ENCODE measurements around the gene C22orf39.

The C22orf39 gene

GRCh38 chr22:19412923-19413322 is 34.6 kb downstream of the C22orf39 start:
- Histone ChIP-seq H3K9me2 (replicated peaks; ENCODE audit: insufficient read depth, low read length) (no peaks in the 10 kb centered on the region), H3K27ac (ENCODE audit: low read depth, low read length) (no peak overlapping the region), H4K20me1 (ENCODE audit: low read depth, low read length) (no peaks in the 10 kb centered on the region), H3K27me3 (ENCODE audit: low read length) (no peaks in the 10 kb centered on the region), H3K9ac (ENCODE audit: low read length) (no peak overlapping the region), H3K79me2 (ENCODE audit: insufficient read depth, low read length) (peaks cover 66% of the 10 kb centered on the region), H3K4me3 (ENCODE audit: insufficient read depth, low read length, poor library complexity, severe bottlenecking) (no peak overlapping the region), H2AFZ (ENCODE audit: low read depth, low read length, severe bottlenecking) (no peak overlapping the region), H3F3A (ENCODE audit: insufficient read depth) (no peaks in the 10 kb centered on the region), H3K36me3 (ENCODE audit: low read length) (no peaks in the 10 kb centered on the region), H3K9me3 (ENCODE audit: insufficient read depth, low read length) (no peaks in the 10 kb centered on the region), H3K4me2 (ENCODE audit: low read depth, low read length, poor library complexity, severe bottlenecking) (no peak overlapping the region)
- TF ChIP-seq EZH2phosphoT487 (conservative IDR thresholded peaks at IDR 0.05; ENCODE audit: low read length) (no peak), CTCF (IDR thresholded peaks at IDR 0.05; ENCODE audit: insufficient read depth, low read length, poor library complexity, severe bottlenecking) (no peak)

- H3K9ac ChIP-seq (ENCODE audit: low read length): no peak overlapping the region
- H3K27ac ChIP-seq (ENCODE audit: low read depth, low read length): no peak overlapping the region
- no peak overlapping the region for H3K4me3 ChIP-seq (ENCODE audit: insufficient read depth, low read length, poor library complexity, severe bottlenecking)
- H3K36me3 ChIP-seq (ENCODE audit: low read length): no peaks in the 10 kb centered on the region
- no peaks in the 10 kb centered on the region for H3K9me3 ChIP-seq (ENCODE audit: insufficient read depth, low read length)
- H2AFZ ChIP-seq (ENCODE audit: low read depth, low read length, severe bottlenecking): no peak overlapping the region
- no peaks in the 10 kb centered on the region for H3K27me3 ChIP-seq (ENCODE audit: low read length)
- no peaks in the 10 kb centered on the region for H3F3A ChIP-seq (ENCODE audit: insufficient read depth)
- no peaks in the 10 kb centered on the region for H3K9me2 ChIP-seq (replicated peaks; ENCODE audit: insufficient read depth, low read length)
- peaks cover 62% of the 10 kb centered on the region for H3K79me2 ChIP-seq (ENCODE audit: insufficient read depth, low read length)
- no peak overlapping the region for H3K4me2 ChIP-seq (ENCODE audit: low read depth, low read length, poor library complexity, severe bottlenecking)
- TF ChIP-seq CTCF (IDR thresholded peaks at IDR 0.05; ENCODE audit: insufficient read depth, low read length, poor library complexity, severe bottlenecking): no peak
- no peak for TF ChIP-seq EZH2phosphoT487 (conservative IDR thresholded peaks at IDR 0.05; ENCODE audit: low read length)
- H4K20me1 ChIP-seq (ENCODE audit: low read depth, low read length): no peaks in the 10 kb centered on the region
Observed at GRCh38 chr22:19412478-19412877, 35.0 kb downstream of the C22orf39 start.

- Histone ChIP-seq H3K4me3 (ENCODE audit: insufficient read depth, low read length, poor library complexity, severe bottlenecking) (no peak overlapping the region), H2AFZ (ENCODE audit: low read depth, low read length, severe bottlenecking) (no peak overlapping the region), H4K20me1 (ENCODE audit: low read depth, low read length) (no peaks in the 10 kb centered on the region), H3K9me2 (replicated peaks; ENCODE audit: insufficient read depth, low read length) (no peaks in the 10 kb centered on the region), H3K27ac (ENCODE audit: low read depth, low read length) (no peak overlapping the region), H3K9me3 (ENCODE audit: insufficient read depth, low read length) (no peaks in the 10 kb centered on the region), H3F3A (ENCODE audit: insufficient read depth) (no peaks in the 10 kb centered on the region), H3K27me3 (ENCODE audit: low read length) (no peaks in the 10 kb centered on the region), H3K79me2 (ENCODE audit: insufficient read depth, low read length) (peaks cover 54% of the 10 kb centered on the region), H3K9ac (ENCODE audit: low read length) (no peak overlapping the region), H3K4me2 (ENCODE audit: low read depth, low read length, poor library complexity, severe bottlenecking) (no peak overlapping the region), H3K36me3 (ENCODE audit: low read length) (no peaks in the 10 kb centered on the region)
- TF ChIP-seq CTCF (IDR thresholded peaks at IDR 0.05; ENCODE audit: insufficient read depth, low read length, poor library complexity, severe bottlenecking) (no peak), EZH2phosphoT487 (conservative IDR thresholded peaks at IDR 0.05; ENCODE audit: low read length) (no peak)
Observed at GRCh38 chr22:19411690-19412045, 35.8 kb downstream of the C22orf39 start.
